GM13976 (cell line): Measurements from ENCODE around the gene KLF13.

Experiments
- DNase-seq: peaks from one replicate; pipeline ENCODE4 v3.0.0; 2012; ENCODE audit warnings: low spot score
- CTCF ChIP-seq: IDR thresholded peaks from 2 replicates; pipeline ENCODE4 v1.5.1; 2012; ENCODE audit warnings: borderline replicate concordance, mild to moderate bottlenecking; ENCODE audit not compliant: insufficient read depth; ENCODE audit errors: extremely low read depth, missing control alignments, control extremely low read depth
- in situ Hi-C: fragments of 300-500 bp; cut with MboI; formaldehyde crosslinking; loops from one replicate; pipeline ENCODE4 v1.12.0; 2022; ENCODE audit warnings: low sequenced_read_pairs, mixed read lengths, inconsistent platforms; ENCODE audit not compliant: unreplicated experiment

Gene KLF13

GRCh38 chr15:31399544-31400171, 73.0 kb downstream of the KLF13 start:
- TF ChIP-seq CTCF, result no peak
- peak; percentile 38 for DNase-seq
- in situ Hi-C loops, result no loop called here

- TF ChIP-seq CTCF, result no peak
- in situ Hi-C loops, result no loop called here
- peak; percentile 20 for DNase-seq
Observed at GRCh38 chr15:31400222-31400927, 73.7 kb downstream of the KLF13 start.

GRCh38 chr15:31401282-31401681, 74.6 kb downstream of the KLF13 start:
- no peak for TF ChIP-seq CTCF
- in situ Hi-C loops, result no loop called here
- no peak for DNase-seq

GRCh38 chr15:31402003-31402402, 75.4 kb downstream of the KLF13 start:
- TF ChIP-seq CTCF, result no peak
- DNase-seq, result peak; percentile 27

GRCh38 chr15:31402511-31403056, 75.9 kb downstream of the KLF13 start:
- DNase-seq, result no peak
- in situ Hi-C loops, result no loop called here
- TF ChIP-seq CTCF, result no peak

More at GRCh38 chr15:31402003-31402402, 75.4 kb downstream of the KLF13 start:
- in situ Hi-C loops, result no loop called here

GRCh38 chr15:31403096-31403495, 76.5 kb downstream of the KLF13 start:
- in situ Hi-C loops, result no loop called here
- no peak for DNase-seq
- no peak for TF ChIP-seq CTCF
